ENCODE results near the gene PBX1.

DNA sequence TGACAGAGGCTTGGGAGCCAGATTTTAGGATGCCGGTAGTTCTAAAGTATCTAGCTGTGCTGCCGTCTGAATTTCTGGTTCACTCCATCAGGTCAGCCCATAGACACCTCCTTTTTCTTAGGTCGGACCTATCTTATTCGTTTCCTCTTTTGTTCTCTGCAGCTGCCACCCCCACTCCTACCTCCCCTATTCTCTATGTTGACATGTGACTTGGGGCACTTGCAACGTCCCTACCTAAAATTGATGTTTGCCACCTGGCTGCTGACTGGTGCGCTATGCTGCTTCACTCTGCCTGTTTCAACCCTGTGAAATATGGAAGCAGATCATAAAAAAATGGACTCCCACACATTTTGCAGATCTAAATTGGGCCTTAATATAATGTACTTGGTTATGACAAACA lies 55.3 kb downstream of the PBX1 start:
- TF ChIP-seq, protein P1, sequence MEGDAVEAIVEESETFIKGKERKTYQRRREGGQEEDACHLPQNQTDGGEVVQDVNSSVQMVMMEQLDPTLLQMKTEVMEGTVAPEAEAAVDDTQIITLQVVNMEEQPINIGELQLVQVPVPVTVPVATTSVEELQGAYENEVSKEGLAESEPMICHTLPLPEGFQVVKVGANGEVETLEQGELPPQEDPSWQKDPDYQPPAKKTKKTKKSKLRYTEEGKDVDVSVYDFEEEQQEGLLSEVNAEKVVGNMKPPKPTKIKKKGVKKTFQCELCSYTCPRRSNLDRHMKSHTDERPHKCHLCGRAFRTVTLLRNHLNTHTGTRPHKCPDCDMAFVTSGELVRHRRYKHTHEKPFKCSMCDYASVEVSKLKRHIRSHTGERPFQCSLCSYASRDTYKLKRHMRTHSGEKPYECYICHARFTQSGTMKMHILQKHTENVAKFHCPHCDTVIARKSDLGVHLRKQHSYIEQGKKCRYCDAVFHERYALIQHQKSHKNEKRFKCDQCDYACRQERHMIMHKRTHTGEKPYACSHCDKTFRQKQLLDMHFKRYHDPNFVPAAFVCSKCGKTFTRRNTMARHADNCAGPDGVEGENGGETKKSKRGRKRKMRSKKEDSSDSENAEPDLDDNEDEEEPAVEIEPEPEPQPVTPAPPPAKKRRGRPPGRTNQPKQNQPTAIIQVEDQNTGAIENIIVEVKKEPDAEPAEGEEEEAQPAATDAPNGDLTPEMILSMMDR (optimal IDR thresholded peaks at IDR 0.05 in 1 of 3, IDR thresholded peaks at IDR 0.05 in 1 of 3, conservative IDR thresholded peaks at IDR 0.05 in 1 of 3; ENCODE audit: extremely low read depth in 1 of 3, insufficient read depth in 2 of 3, low read length in 3 of 3) = no peak
- no peak for TF ChIP-seq EZH2 (IDR thresholded peaks at IDR 0.05; ENCODE audit: low read length)
